Endothelial cell of umbilical vein (primary cell): Measurements from ENCODE around the gene PGAM2. TPM values are rescaled to one million over a fixed set of nuclear protein-coding genes. Genes with fewer than 3 reads are reported as not detected.

Experiments
- BruUV-seq: library from RNA; stranded (reverse); fragments of 400-500 nt; replicated peaks from 2 replicates; lab custom pipeline; 2021; lab: Mats Ljungman, UMichigan
- CTCF ChIA-PET: fragments of 300-600, 350-600 bp; sonication (Branson Sonifier 250); formaldehyde crosslinking; loops from one replicate; lab custom pipeline; 2021; ENCODE audit warnings: antibody characterized with exemption, inconsistent platforms; lab: Charles Lee
- POLR2A ChIA-PET: fragments of 300-600, 350-600 bp; sonication (Branson Sonifier 250); formaldehyde crosslinking; loops from one replicate; lab custom pipeline; 2021; ENCODE audit warnings: antibody characterized with exemption, inconsistent platforms; lab: Charles Lee
- DNase-seq: peaks from one replicate; pipeline ENCODE4 v3.0.0-alpha.2; 2011; ENCODE audit warnings: low read depth, low spot score
- FAIRE-seq: peaks from 2 replicates; lab custom pipeline; 2011; peaks lifted over from hg19 to GRCh38; lab: Jason Lieb, UNC
- H2AFZ ChIP-seq: 2 replicates; pipeline ENCODE4 v1.6.0; 2012; ENCODE audit warnings: low read depth, low read length, control low read depth, inconsistent platforms
- H3K27ac ChIP-seq: 2 replicates; pipeline ENCODE4 v1.5.1; 2011; ENCODE audit warnings: low read depth, mild to moderate bottlenecking, control low read depth, low read length, moderate library complexity; ENCODE audit not compliant: insufficient read depth
- H3K27me3 ChIP-seq, 2 experiments: 2 replicates each; pipeline versions ENCODE4 v1.6.0 to v1.6.1; 2011; ENCODE audit warnings: low read length in 2 of 2, mixed read lengths in 1 of 2; ENCODE audit not compliant: control insufficient read depth in 2 of 2, insufficient read depth in 2 of 2
- H3K36me3 ChIP-seq, 2 experiments: 2 replicates in 1 of 2; 3 replicates in 1 of 2; pipeline ENCODE4 v1.5.1; 2011; ENCODE audit warnings: low read length in 2 of 2, mild to moderate bottlenecking in 1 of 2, moderate library complexity in 1 of 2; ENCODE audit not compliant: control insufficient read depth in 2 of 2, insufficient read depth in 2 of 2; ENCODE audit errors: extremely low read depth in 1 of 2
- H3K4me1 ChIP-seq: 3 replicates; pipeline ENCODE4 v1.5.1; 2011; ENCODE audit warnings: mild to moderate bottlenecking, low read length; ENCODE audit not compliant: control insufficient read depth, insufficient read depth; ENCODE audit errors: extremely low read depth
- H3K4me2 ChIP-seq: 2 replicates; pipeline ENCODE4 v1.6.1; 2011; ENCODE audit warnings: low read length, control low read depth, mixed read lengths; ENCODE audit not compliant: insufficient read depth
- H3K4me3 ChIP-seq, 3 experiments: fragments of 200-600 bp in 1 of 3; sonication (generic), shearing (Covaris generic) in 1 of 3; replicated peaks in 1 of 3; 2 replicates each; pipeline ENCODE4 v1.5.1; 2011 to 2016; ENCODE audit warnings: control low read depth in 3 of 3, low read length in 3 of 3, mild to moderate bottlenecking in 2 of 3, inconsistent platforms in 1 of 3, low read depth in 1 of 3, moderate library complexity in 1 of 3; ENCODE audit not compliant: insufficient read depth in 1 of 3
- H3K79me2 ChIP-seq: 2 replicates; pipeline ENCODE4 v1.6.0; 2012; ENCODE audit warnings: low read length, inconsistent platforms; ENCODE audit not compliant: control insufficient read depth, insufficient read depth
- H3K9ac ChIP-seq: replicated peaks from 2 replicates; pipeline ENCODE3; 2011; ENCODE audit warnings: low read length, control low read depth; ENCODE audit not compliant: insufficient read depth; ENCODE audit errors: extremely low read depth
- H3K9me1 ChIP-seq: replicated peaks from 3 replicates; pipeline ENCODE4 v1.6.0; 2011; ENCODE audit warnings: mild to moderate bottlenecking, low read length; ENCODE audit not compliant: control insufficient read depth, insufficient read depth; ENCODE audit errors: extremely low read depth
- H3K9me3 ChIP-seq: replicated peaks from 2 replicates; pipeline ENCODE4 v1.5.1; 2012; ENCODE audit warnings: low read length, inconsistent platforms; ENCODE audit not compliant: control insufficient read depth, insufficient read depth
- H4K20me1 ChIP-seq: replicated peaks from 2 replicates; pipeline ENCODE3; 2011; ENCODE audit warnings: mild to moderate bottlenecking, low read length; ENCODE audit not compliant: control insufficient read depth, insufficient read depth; ENCODE audit errors: extremely low read depth
- CTCF ChIP-seq, 2 donors: IDR thresholded peaks; 1 replicate in 1 of 2; 2 replicates in 1 of 2; pipeline ENCODE4 v1.5.1; 2011; ENCODE audit warnings: low read length in 2 of 2, mild to moderate bottlenecking in 2 of 2, moderate library complexity in 2 of 2, control low read depth in 1 of 2, inconsistent platforms in 1 of 2, low read depth in 1 of 2; ENCODE audit not compliant: insufficient read depth in 1 of 2; ENCODE audit errors: extremely low read depth in 1 of 2
- EZH2 ChIP-seq: IDR thresholded peaks from 2 replicates; pipeline ENCODE4 v1.6.1; 2012; ENCODE audit warnings: borderline replicate concordance, low read depth, mild to moderate bottlenecking, moderate library complexity, low read length, inconsistent platforms; ENCODE audit not compliant: severe bottlenecking
- FOS ChIP-seq: IDR thresholded peaks from 2 replicates; pipeline ENCODE4 v1.6.1; 2011; ENCODE audit warnings: mild to moderate bottlenecking, low read length, moderate library complexity, borderline replicate concordance; ENCODE audit not compliant: insufficient read depth
- GATA2 ChIP-seq: IDR thresholded peaks from 2 replicates; pipeline ENCODE4 v1.7.0; 2011; ENCODE audit warnings: low read depth, mild to moderate bottlenecking, moderate library complexity, mixed read lengths, low read length; ENCODE audit not compliant: insufficient read length, insufficient read depth
- JUN ChIP-seq: IDR thresholded peaks from 2 replicates; pipeline ENCODE4 v1.6.1; 2011; ENCODE audit warnings: borderline replicate concordance, low read depth; ENCODE audit not compliant: insufficient read length, insufficient read depth
- MAX ChIP-seq: IDR thresholded peaks from 2 replicates; pipeline ENCODE4 v1.6.1; 2011; ENCODE audit not compliant: insufficient read depth, insufficient read length
- MYC ChIP-seq: IDR thresholded peaks from one replicate; pipeline ENCODE4 v1.6.1; 2011; ENCODE audit warnings: mild to moderate bottlenecking, low read depth, low read length
- POLR2A ChIP-seq: IDR thresholded peaks from 2 replicates; pipeline ENCODE4 v1.6.1; 2012; ENCODE audit warnings: low read depth, mild to moderate bottlenecking, control low read depth, low read length
- POLR2AphosphoS5 ChIP-seq: IDR thresholded peaks from 2 replicates; pipeline ENCODE4 v1.6.1; 2012; ENCODE audit warnings: low read depth, mild to moderate bottlenecking, control low read depth, low read length, moderate library complexity; ENCODE audit not compliant: insufficient read depth
- dilution Hi-C: fragments of 300-500 bp; cut with MboI; formaldehyde crosslinking; loops from one replicate; pipeline ENCODE4 v1.15.0; 2019; ENCODE audit warnings: low sequenced_read_pairs; ENCODE audit not compliant: extremely low pct_ligation_motif_present
- intact Hi-C: fragments of 100-400 bp; cut with micrococcal nuclease; formaldehyde crosslinking; loops from one replicate; pipeline ENCODE4 v1.10.0; 2022
- polyA plus RNA-seq, 4 experiments: library from polyadenylated mRNA; depleted of rRNA in 3 of 4; stranded (reverse) in 3 of 4; unstranded in 1 of 4; fragments of >200 nt; gene quantifications; 2 replicates each; pipeline versions ENCODE4 v1.2.1 to v1.2.3, GENCODE V29; 2011 to 2012; ENCODE audit warnings: missing spikeins in 1 of 4
- total RNA-seq: library from RNA; stranded (reverse); gene quantifications from 2 replicates; pipeline ENCODE4 v1.2.3, GENCODE V29; 2021

Gene PGAM2
- total and polyA plus RNA-seq, 2 donors (not counting 3 experiments of a cell fraction or from before 2014, with no cell fraction given): 0.19 TPM; not detected in 1

- DNase-seq (no peak), FAIRE-seq (no peak)
- ChIA-PET CTCF (interaction anchor here (1.5 to 2.2 kb wide), 2 partner anchors 20 to 26 kb away, joined by 3 to 7 read pairs; no protein-coding TSS in a partner anchor), POLR2A (no interaction called here)
- H3K9me3 ChIP-seq: no peaks in the 10 kb centered on the region
- no peak overlapping the region for H3K4me3 ChIP-seq
- H4K20me1 ChIP-seq: no peaks in the 10 kb centered on the region
- no TSS peak for BruUV-seq
- no peak overlapping the region for H3K4me2 ChIP-seq
- no peak overlapping the region for H2AFZ ChIP-seq
- TF ChIP-seq GATA2 (no peak), MYC (no peak), FOS (no peak), CTCF (IDR thresholded peaks at IDR 0.05; ENCODE audit: extremely low read depth in 1 of 2, insufficient read depth in 1 of 2, low read depth in 1 of 2, low read length in 2 of 2) (no peak), EZH2 (no peak), POLR2AphosphoS5 (no peak), MAX (no peak), JUN (no peak), POLR2A (no peak)
- H3K4me1 ChIP-seq: peaks cover 15% of the 10 kb centered on the region
- intact Hi-C loops: no loop called here
- H3K36me3 ChIP-seq: peaks cover 2 to 17% of the 10 kb centered on the region in 2 experiments
- H3K27ac ChIP-seq: no peak overlapping the region
- peaks cover 44% of the 10 kb centered on the region for H3K79me2 ChIP-seq
- no peak overlapping the region for H3K9ac ChIP-seq
- no peaks in the 10 kb centered on the region for H3K9me1 ChIP-seq
- H3K27me3 ChIP-seq: no peaks in the 10 kb centered on the region
- dilution Hi-C loops: no loop called here
Measured at GRCh38 chr7:44046321-44047061, 18.9 kb downstream of the PGAM2 start.
